ENCODE measurements around the gene PLS1.
"Not testable (repeated sequence)": the region's sequence is repeated elsewhere in the genome, so short reads cannot be mapped to it uniquely, and the experiment has no call there.

The PLS1 gene

GRCh38 chr3:142595951-142596725 lies at the start of gene PLS1:
PLS1 (plus strand) TSS chr3:142596393; CDS start chr3:142664238, 67,845 bp downstream.
- DNase-seq: peak; percentile 57

GRCh38 chr3:142549986-142550385 lies 46.2 kb upstream of the PLS1 start:
- DNase-seq: no peak

- not testable (repeated sequence) for DNase-seq
Observed at GRCh38 chr3:142552579-142552978, 43.6 kb upstream of the PLS1 start.

GRCh38 chr3:142553741-142554140 lies 42.5 kb upstream of the PLS1 start:
- no peak for DNase-seq

GRCh38 chr3:142560118-142560517 lies 36.1 kb upstream of the PLS1 start:
- no peak for DNase-seq

- DNase-seq: no peak
Observed at GRCh38 chr3:142563496-142563997, 32.6 kb upstream of the PLS1 start.

GRCh38 chr3:142566096-142566495 lies 30.1 kb upstream of the PLS1 start:
- DNase-seq: no peak

- DNase-seq: no peak
Observed at GRCh38 chr3:142568393-142569017, 27.7 kb upstream of the PLS1 start.

- DNase-seq: peak; percentile 18
Observed at GRCh38 chr3:142569422-142569821, 26.8 kb upstream of the PLS1 start.

GRCh38 chr3:142574223-142574622 lies 22.0 kb upstream of the PLS1 start:
- not testable (repeated sequence) for DNase-seq

- peak; percentile 47 for DNase-seq
Observed at GRCh38 chr3:142574665-142575064, 21.5 kb upstream of the PLS1 start.

GRCh38 chr3:142576792-142577191 lies 19.4 kb upstream of the PLS1 start:
- no peak for DNase-seq

- DNase-seq: no peak
Observed at GRCh38 chr3:142577696-142578328, 18.4 kb upstream of the PLS1 start.

GRCh38 chr3:142578329-142579223 lies 17.6 kb upstream of the PLS1 start, which contains the start of gene ATR:
ATR (minus strand) TSS chr3:142578733; CDS start chr3:142578704, 29 bp downstream.
- peak; percentile 95 for DNase-seq

- no peak for DNase-seq
Observed at GRCh38 chr3:142580061-142580423, 16.2 kb upstream of the PLS1 start.

GRCh38 chr3:142581070-142581469 lies 15.1 kb upstream of the PLS1 start:
- DNase-seq: not testable (repeated sequence)

- DNase-seq: peak; percentile 31
Observed at GRCh38 chr3:142586803-142587406, 9.3 kb upstream of the PLS1 start.

- no peak for DNase-seq
Observed at GRCh38 chr3:142588703-142589102, 7.5 kb upstream of the PLS1 start.

GRCh38 chr3:142592268-142592667 lies 3.9 kb upstream of the PLS1 start:
- not testable (repeated sequence) for DNase-seq

GRCh38 chr3:142595141-142595540 lies 1.1 kb upstream of the PLS1 start:
- DNase-seq: no peak

GRCh38 chr3:142595581-142595950 lies 627 bp upstream of the PLS1 start:
- DNase-seq: no peak

- no peak for DNase-seq
Observed at GRCh38 chr3:142596726-142597088, 514 bp downstream of the PLS1 start.

All from MV-4-11 (cell line).